ENCODE data around the gene SMARCC1.

Gene SMARCC1

GRCh38 chr3:47772788-47773187 is 8.9 kb downstream of the SMARCC1 start:
- H3K27ac ChIP-seq (replicated peaks) = no peak overlapping the region
- no peaks in the 10 kb centered on the region for H3K27me3 ChIP-seq (ENCODE audit: insufficient read depth, poor library complexity, severe bottlenecking)
- H3K4me3 ChIP-seq (replicated peaks; ENCODE audit: insufficient read depth, low read length) = no peak overlapping the region
- DNase-seq (ENCODE audit: low read depth in 1 of 2, low spot score in 1 of 2) = no peak
- TF ChIP-seq CTCF (IDR thresholded peaks at IDR 0.05; ENCODE audit: insufficient read depth, low read length) (no peak), GABPA (IDR thresholded peaks at IDR 0.05; ENCODE audit: low read depth) (no peak), SPI1 (IDR thresholded peaks at IDR 0.05; ENCODE audit: borderline replicate concordance, low read depth) (no peak), POLR2AphosphoS5 (IDR thresholded peaks at IDR 0.05; ENCODE audit: low read depth) (no peak)
- TF ChIP-seq, protein P1, sequence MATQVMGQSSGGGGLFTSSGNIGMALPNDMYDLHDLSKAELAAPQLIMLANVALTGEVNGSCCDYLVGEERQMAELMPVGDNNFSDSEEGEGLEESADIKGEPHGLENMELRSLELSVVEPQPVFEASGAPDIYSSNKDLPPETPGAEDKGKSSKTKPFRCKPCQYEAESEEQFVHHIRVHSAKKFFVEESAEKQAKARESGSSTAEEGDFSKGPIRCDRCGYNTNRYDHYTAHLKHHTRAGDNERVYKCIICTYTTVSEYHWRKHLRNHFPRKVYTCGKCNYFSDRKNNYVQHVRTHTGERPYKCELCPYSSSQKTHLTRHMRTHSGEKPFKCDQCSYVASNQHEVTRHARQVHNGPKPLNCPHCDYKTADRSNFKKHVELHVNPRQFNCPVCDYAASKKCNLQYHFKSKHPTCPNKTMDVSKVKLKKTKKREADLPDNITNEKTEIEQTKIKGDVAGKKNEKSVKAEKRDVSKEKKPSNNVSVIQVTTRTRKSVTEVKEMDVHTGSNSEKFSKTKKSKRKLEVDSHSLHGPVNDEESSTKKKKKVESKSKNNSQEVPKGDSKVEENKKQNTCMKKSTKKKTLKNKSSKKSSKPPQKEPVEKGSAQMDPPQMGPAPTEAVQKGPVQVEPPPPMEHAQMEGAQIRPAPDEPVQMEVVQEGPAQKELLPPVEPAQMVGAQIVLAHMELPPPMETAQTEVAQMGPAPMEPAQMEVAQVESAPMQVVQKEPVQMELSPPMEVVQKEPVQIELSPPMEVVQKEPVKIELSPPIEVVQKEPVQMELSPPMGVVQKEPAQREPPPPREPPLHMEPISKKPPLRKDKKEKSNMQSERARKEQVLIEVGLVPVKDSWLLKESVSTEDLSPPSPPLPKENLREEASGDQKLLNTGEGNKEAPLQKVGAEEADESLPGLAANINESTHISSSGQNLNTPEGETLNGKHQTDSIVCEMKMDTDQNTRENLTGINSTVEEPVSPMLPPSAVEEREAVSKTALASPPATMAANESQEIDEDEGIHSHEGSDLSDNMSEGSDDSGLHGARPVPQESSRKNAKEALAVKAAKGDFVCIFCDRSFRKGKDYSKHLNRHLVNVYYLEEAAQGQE (IDR thresholded peaks at IDR 0.05; ENCODE audit: insufficient replicate concordance, low read depth) = no peak

DNA sequence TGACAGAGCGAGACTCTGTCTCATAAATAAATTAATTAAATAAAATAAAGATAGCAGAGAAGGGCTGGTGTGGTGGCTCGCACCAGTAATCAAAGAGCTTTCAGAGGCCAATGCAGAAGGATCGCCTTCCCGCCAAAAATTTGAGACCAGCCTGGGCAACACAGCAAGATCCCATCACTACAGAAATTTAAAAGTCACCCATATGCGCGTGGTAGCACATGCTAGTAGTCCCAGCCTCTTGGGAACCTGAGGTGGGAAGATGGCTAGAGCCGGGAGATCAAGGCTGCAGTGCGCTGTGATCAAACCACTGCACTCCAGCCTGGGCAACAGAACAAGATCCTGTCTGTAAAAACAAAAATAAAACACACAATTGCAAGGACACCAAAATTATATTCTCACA is 9.6 kb downstream of the SMARCC1 start:
- Histone ChIP-seq H3K27me3 (ENCODE audit: insufficient read depth, poor library complexity, severe bottlenecking) (no peaks in the 10 kb centered on the region), H3K27ac (replicated peaks) (no peak overlapping the region), H3K4me3 (replicated peaks; ENCODE audit: insufficient read depth, low read length) (no peak overlapping the region)
- no peak for DNase-seq (ENCODE audit: low read depth in 1 of 2, low spot score in 1 of 2)
- TF ChIP-seq, protein P1 (IDR thresholded peaks at IDR 0.05; ENCODE audit: insufficient replicate concordance, low read depth) = no peak
- TF ChIP-seq GABPA (IDR thresholded peaks at IDR 0.05; ENCODE audit: low read depth) (no peak), POLR2AphosphoS5 (IDR thresholded peaks at IDR 0.05; ENCODE audit: low read depth) (no peak)

GRCh38 chr3:47766186-47766585 is 15.5 kb downstream of the SMARCC1 start:
- Histone ChIP-seq H3K27ac (replicated peaks) (no peak overlapping the region), H3K27me3 (ENCODE audit: insufficient read depth, poor library complexity, severe bottlenecking) (no peaks in the 10 kb centered on the region), H3K4me3 (replicated peaks; ENCODE audit: insufficient read depth, low read length) (no peak overlapping the region)
- DNase-seq (ENCODE audit: low read depth in 1 of 2, low spot score in 1 of 2) = no peak
- no peak for TF ChIP-seq SPI1 (IDR thresholded peaks at IDR 0.05; ENCODE audit: borderline replicate concordance, low read depth)
- TF ChIP-seq POLR2AphosphoS5 (IDR thresholded peaks at IDR 0.05; ENCODE audit: low read depth) = no peak
- TF ChIP-seq, protein P1 (IDR thresholded peaks at IDR 0.05; ENCODE audit: insufficient replicate concordance, low read depth) = no peak
- TF ChIP-seq CTCF (IDR thresholded peaks at IDR 0.05; ENCODE audit: insufficient read depth, low read length) = no peak
- TF ChIP-seq GABPA (IDR thresholded peaks at IDR 0.05; ENCODE audit: low read depth) = no peak

- no peak for TF ChIP-seq GABPA (IDR thresholded peaks at IDR 0.05; ENCODE audit: low read depth)
- TF ChIP-seq SPI1 (IDR thresholded peaks at IDR 0.05; ENCODE audit: borderline replicate concordance, low read depth) = no peak
- TF ChIP-seq CTCF (IDR thresholded peaks at IDR 0.05; ENCODE audit: insufficient read depth, low read length) = no peak
- TF ChIP-seq POLR2AphosphoS5 (IDR thresholded peaks at IDR 0.05; ENCODE audit: low read depth) = no peak
- TF ChIP-seq, protein P1 (IDR thresholded peaks at IDR 0.05; ENCODE audit: insufficient replicate concordance, low read depth) = no peak
- H3K27ac ChIP-seq (replicated peaks) = no peak overlapping the region
- H3K4me3 ChIP-seq (replicated peaks; ENCODE audit: insufficient read depth, low read length) = no peak overlapping the region
- no peaks in the 10 kb centered on the region for H3K27me3 ChIP-seq (ENCODE audit: insufficient read depth, poor library complexity, severe bottlenecking)
- no peak for DNase-seq (ENCODE audit: low read depth in 1 of 2, low spot score in 1 of 2)
These were observed 19.5 kb downstream of the SMARCC1 start for GRCh38 chr3:47762233-47762632.

All from HL-60 (cell line).